ENCODE results near the gene KRTAP10-7.
"Not testable (repeated sequence)": the region's sequence is repeated elsewhere in the genome, so short reads cannot be mapped to it uniquely, and the experiment has no call there.

The KRTAP10-7 gene

GRCh38 chr21:44636209-44637017 is 36.0 kb downstream of the KRTAP10-7 start:
- no peak for DNase-seq (ENCODE audit: low read depth in 2 of 2)

- no peak for DNase-seq (ENCODE audit: low read depth in 2 of 2)
These were observed 36.8 kb downstream of the KRTAP10-7 start, which contains the start of gene KRTAP10-10 for GRCh38 chr21:44637018-44637850. KRTAP10-10 (plus strand) TSS chr21:44637356; CDS start chr21:44637418, 62 bp downstream.

- not testable (repeated sequence) for DNase-seq (ENCODE audit: low read depth in 2 of 2)
These were observed 37.5 kb downstream of the KRTAP10-7 start for GRCh38 chr21:44637851-44638348.

- not testable (repeated sequence) for DNase-seq (ENCODE audit: low read depth in 2 of 2)
These were observed 38.3 kb downstream of the KRTAP10-7 start for GRCh38 chr21:44638506-44639330.

- DNase-seq (ENCODE audit: low read depth in 2 of 2) = no peak
These were observed 38.9 kb downstream of the KRTAP10-7 start for GRCh38 chr21:44639331-44639655.

GRCh38 chr21:44640761-44641160 is 40.4 kb downstream of the KRTAP10-7 start:
- no peak for DNase-seq (ENCODE audit: low read depth in 2 of 2)

- DNase-seq (ENCODE audit: low read depth in 2 of 2) = no peak
These were observed 43.4 kb downstream of the KRTAP10-7 start for GRCh38 chr21:44643741-44644310.

- DNase-seq (ENCODE audit: low read depth in 2 of 2) = no peak
These were observed 44.5 kb downstream of the KRTAP10-7 start for GRCh38 chr21:44644878-44645277.

- not testable (repeated sequence) for DNase-seq (ENCODE audit: low read depth in 2 of 2)
These were observed 46.2 kb downstream of the KRTAP10-7 start, which contains the start of gene KRTAP10-11 for GRCh38 chr21:44646366-44647221. KRTAP10-11 (plus strand) TSS chr21:44646414; CDS start chr21:44646459, 45 bp downstream.

GRCh38 chr21:44647222-44647552 is 46.8 kb downstream of the KRTAP10-7 start:
- no peak for DNase-seq (ENCODE audit: low read depth in 2 of 2)

GRCh38 chr21:44648557-44649311 is 48.3 kb downstream of the KRTAP10-7 start:
- DNase-seq (ENCODE audit: low read depth in 2 of 2) = no peak

GRCh38 chr21:44649521-44650100 is 49.2 kb downstream of the KRTAP10-7 start:
- DNase-seq (ENCODE audit: low read depth in 2 of 2) = no peak

GRCh38 chr21:44650265-44650972 is 50.0 kb downstream of the KRTAP10-7 start:
- DNase-seq (ENCODE audit: low read depth in 2 of 2) = no peak

GRCh38 chr21:44650973-44651675 is 50.7 kb downstream of the KRTAP10-7 start:
- DNase-seq (ENCODE audit: low read depth in 2 of 2) = no peak
